Neural cell (in vitro differentiated cells): ENCODE measurements around the gene BTN2A1.

ENCODE experiments used
- EZH2 ChIP-seq: fragments of 200-600, 300-800 bp; shearing (Covaris generic), sonication (generic); IDR thresholded peaks from 2 replicates; pipeline ENCODE4 v1.6.1; 2014; ENCODE audit warnings: antibody characterized with exemption, low read length, borderline replicate concordance, mild to moderate bottlenecking; ENCODE audit not compliant: insufficient read depth, poor library complexity, severe bottlenecking
- POLR2AphosphoS5 ChIP-seq: IDR thresholded peaks from 2 replicates; pipeline ENCODE4 v1.6.1; 2012
- TF ChIP-seq, protein P1 (sequence below): fragments of 450-650 bp; IDR thresholded peaks from 2 replicates; pipeline ENCODE4 v1.5.1; 2014; ENCODE audit warnings: antibody characterized with exemption, mild to moderate bottlenecking, moderate library complexity; ENCODE audit not compliant: poor library complexity, severe bottlenecking

DNA sequence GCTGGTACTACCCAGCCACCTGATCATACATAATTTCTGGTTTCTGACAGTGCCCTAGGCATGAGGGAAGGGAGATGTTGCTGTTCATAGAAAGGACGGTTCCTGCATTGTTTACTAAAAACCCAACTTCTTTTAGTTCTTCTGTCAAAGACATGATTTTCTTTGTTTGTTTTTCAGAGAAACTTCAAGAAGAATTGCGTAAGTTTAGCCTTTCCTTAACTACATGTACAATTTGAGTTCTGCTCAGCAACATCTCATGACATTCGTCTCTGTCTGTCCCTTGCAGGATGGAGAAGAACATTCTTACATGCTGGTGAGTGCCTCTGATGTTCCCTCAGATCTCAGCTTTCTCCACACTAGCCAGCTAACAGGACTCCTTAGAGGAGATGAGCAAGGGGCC is 8.0 kb downstream of the BTN2A1 start:
- TF ChIP-seq, protein P1, sequence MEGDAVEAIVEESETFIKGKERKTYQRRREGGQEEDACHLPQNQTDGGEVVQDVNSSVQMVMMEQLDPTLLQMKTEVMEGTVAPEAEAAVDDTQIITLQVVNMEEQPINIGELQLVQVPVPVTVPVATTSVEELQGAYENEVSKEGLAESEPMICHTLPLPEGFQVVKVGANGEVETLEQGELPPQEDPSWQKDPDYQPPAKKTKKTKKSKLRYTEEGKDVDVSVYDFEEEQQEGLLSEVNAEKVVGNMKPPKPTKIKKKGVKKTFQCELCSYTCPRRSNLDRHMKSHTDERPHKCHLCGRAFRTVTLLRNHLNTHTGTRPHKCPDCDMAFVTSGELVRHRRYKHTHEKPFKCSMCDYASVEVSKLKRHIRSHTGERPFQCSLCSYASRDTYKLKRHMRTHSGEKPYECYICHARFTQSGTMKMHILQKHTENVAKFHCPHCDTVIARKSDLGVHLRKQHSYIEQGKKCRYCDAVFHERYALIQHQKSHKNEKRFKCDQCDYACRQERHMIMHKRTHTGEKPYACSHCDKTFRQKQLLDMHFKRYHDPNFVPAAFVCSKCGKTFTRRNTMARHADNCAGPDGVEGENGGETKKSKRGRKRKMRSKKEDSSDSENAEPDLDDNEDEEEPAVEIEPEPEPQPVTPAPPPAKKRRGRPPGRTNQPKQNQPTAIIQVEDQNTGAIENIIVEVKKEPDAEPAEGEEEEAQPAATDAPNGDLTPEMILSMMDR: no peak
- no peak for TF ChIP-seq POLR2AphosphoS5
- TF ChIP-seq EZH2: no peak
